PFSK-1 (cell line): Measurements from ENCODE around the gene ARHGEF3.

Experiments used
- FOXP2 ChIP-seq: optimal IDR thresholded peaks from 2 replicates; pipeline ENCODE3; 2011; ENCODE audit warnings: borderline replicate concordance, control low read depth, inconsistent platforms; ENCODE audit not compliant: insufficient read depth; ENCODE audit errors: extremely low read length, extremely low read depth
- POLR2AphosphoS5 ChIP-seq: IDR thresholded peaks from 2 replicates; pipeline ENCODE4 v1.6.1; 2012; ENCODE audit warnings: low read depth, mild to moderate bottlenecking, control low read depth, low read length, moderate library complexity
- SIN3A ChIP-seq: IDR thresholded peaks from 2 replicates; pipeline ENCODE4 v1.6.1; 2012; ENCODE audit warnings: mild to moderate bottlenecking, low read length, moderate library complexity, borderline replicate concordance; ENCODE audit not compliant: insufficient read depth
- TAF1 ChIP-seq: IDR thresholded peaks from 2 replicates; pipeline ENCODE4 v1.6.1; 2012; ENCODE audit warnings: low read length, control low read depth, borderline replicate concordance; ENCODE audit not compliant: insufficient read depth
- TF ChIP-seq, protein P1 (sequence below), 2 experiments: IDR thresholded peaks; 2 replicates each; pipeline versions ENCODE4 v1.6.1 to v1.8.0; 2011 to 2012; ENCODE audit warnings: low read depth in 2 of 2, low read length in 2 of 2, control low read depth in 1 of 2, inconsistent platforms in 1 of 2, mild to moderate bottlenecking in 1 of 2, moderate library complexity in 1 of 2; ENCODE audit not compliant: insufficient read depth in 1 of 2

Gene ARHGEF3

DNA sequence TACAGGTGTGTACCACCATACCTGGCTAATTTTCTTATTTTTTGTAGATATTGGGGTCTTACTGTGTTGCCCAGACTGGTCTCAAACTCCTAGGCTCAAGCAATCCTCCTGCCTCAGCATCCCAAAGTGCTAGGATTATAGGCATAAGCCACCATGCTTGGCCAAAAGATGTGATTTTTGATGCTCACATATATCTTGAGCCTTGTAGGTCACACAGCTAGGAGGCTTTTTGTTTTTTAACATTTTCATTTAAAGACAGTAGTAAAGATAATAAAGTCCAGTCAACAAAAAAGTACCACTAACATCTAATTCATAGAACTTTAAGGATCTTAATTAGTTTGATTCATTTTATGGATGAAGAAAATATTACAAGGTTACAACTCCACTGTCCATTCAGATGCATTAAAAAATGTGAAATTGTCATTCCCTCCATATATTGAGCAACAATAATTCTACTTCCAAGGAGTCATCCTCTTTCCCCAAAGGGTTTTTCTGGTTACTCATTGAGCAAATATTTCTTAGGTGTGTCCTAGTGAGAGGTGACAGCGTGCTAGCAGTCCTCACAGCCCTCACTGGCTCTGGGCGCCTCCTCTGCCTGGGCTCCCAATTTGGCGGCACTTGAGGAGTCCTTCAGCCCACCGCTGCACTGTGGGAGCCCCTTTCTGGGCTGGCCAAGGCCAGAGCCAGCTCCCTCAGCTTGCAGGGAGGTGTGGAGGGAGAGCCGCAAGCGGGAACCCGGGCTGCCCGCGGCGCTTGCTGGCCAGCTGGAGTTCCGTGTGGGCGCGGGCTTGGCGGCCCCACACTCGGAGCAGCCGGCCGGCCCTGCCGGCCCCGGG, 110.4 kb downstream of the ARHGEF3 start:
- no peak for TF ChIP-seq SIN3A
- no peak for TF ChIP-seq FOXP2
- TF ChIP-seq, protein P1, sequence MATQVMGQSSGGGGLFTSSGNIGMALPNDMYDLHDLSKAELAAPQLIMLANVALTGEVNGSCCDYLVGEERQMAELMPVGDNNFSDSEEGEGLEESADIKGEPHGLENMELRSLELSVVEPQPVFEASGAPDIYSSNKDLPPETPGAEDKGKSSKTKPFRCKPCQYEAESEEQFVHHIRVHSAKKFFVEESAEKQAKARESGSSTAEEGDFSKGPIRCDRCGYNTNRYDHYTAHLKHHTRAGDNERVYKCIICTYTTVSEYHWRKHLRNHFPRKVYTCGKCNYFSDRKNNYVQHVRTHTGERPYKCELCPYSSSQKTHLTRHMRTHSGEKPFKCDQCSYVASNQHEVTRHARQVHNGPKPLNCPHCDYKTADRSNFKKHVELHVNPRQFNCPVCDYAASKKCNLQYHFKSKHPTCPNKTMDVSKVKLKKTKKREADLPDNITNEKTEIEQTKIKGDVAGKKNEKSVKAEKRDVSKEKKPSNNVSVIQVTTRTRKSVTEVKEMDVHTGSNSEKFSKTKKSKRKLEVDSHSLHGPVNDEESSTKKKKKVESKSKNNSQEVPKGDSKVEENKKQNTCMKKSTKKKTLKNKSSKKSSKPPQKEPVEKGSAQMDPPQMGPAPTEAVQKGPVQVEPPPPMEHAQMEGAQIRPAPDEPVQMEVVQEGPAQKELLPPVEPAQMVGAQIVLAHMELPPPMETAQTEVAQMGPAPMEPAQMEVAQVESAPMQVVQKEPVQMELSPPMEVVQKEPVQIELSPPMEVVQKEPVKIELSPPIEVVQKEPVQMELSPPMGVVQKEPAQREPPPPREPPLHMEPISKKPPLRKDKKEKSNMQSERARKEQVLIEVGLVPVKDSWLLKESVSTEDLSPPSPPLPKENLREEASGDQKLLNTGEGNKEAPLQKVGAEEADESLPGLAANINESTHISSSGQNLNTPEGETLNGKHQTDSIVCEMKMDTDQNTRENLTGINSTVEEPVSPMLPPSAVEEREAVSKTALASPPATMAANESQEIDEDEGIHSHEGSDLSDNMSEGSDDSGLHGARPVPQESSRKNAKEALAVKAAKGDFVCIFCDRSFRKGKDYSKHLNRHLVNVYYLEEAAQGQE (IDR thresholded peaks at IDR 0.05; ENCODE audit: insufficient read depth in 1 of 2, low read depth in 2 of 2, low read length in 2 of 2), result no peak
- no peak for TF ChIP-seq POLR2AphosphoS5
- TF ChIP-seq TAF1, result no peak

DNA sequence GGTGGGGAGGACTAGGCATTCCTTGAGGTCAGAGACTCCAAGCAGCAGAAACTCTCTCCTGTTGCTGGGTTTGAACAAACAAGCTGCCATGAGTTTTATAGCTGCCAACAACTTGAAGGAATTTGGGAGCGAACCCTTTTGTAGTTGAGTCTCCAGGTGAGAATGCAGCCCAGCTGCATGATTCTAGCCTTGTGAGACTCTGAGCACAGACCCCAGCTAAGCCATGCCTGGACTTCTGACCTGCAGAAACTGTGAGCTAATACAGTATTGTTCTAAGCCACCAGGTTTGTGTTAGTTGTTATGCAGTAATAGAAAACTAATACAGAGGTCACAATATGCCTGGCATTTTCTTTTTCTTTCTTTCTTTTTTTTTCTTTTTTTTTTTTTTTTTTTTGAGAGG, 112.4 kb downstream of the ARHGEF3 start:
- TF ChIP-seq FOXP2 (no peak), POLR2AphosphoS5 (no peak), TAF1 (no peak), SIN3A (no peak)
- TF ChIP-seq, protein P1 (IDR thresholded peaks at IDR 0.05; ENCODE audit: insufficient read depth in 1 of 2, low read depth in 2 of 2, low read length in 2 of 2), result no peak

- TF ChIP-seq TAF1 (no peak), POLR2AphosphoS5 (no peak), SIN3A (no peak), FOXP2 (no peak)
- TF ChIP-seq, protein P1 (IDR thresholded peaks at IDR 0.05; ENCODE audit: insufficient read depth in 1 of 2, low read depth in 2 of 2, low read length in 2 of 2), result no peak
Measured at GRCh38 chr3:56688191-56688590, 113.6 kb downstream of the ARHGEF3 start.

DNA sequence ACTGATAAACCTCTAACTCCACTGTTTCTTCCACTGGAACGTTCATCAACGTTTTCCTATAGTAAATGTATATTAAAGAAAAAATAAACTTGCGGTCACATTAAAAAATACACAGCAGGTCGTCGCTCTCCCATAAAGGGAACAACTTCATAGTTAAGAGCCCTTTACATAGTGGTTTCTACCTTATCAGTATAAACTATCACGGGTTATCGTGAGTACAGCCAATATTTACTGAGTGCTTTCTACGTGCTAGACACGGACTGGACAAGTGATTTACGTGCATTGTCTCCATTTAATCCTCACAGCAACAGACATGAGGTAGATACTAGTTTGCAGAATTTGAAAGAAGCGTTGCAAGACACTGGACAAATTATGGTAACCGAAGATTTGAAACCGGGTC, 117.7 kb downstream of the ARHGEF3 start:
- TF ChIP-seq FOXP2 (no peak), TAF1 (no peak), POLR2AphosphoS5 (no peak), SIN3A (no peak)
- TF ChIP-seq, protein P1 (IDR thresholded peaks at IDR 0.05; ENCODE audit: insufficient read depth in 1 of 2, low read depth in 2 of 2, low read length in 2 of 2), result no peak

GRCh38 chr3:56683122-56683817, 118.5 kb downstream of the ARHGEF3 start, which contains the start of gene TASOR:
Gene TASOR (minus strand): TSS chr3:56683265. CDS start chr3:56683006, 259 bp downstream.
- no peak for TF ChIP-seq SIN3A
- TF ChIP-seq, protein P1 (IDR thresholded peaks at IDR 0.05; ENCODE audit: insufficient read depth in 1 of 2, low read depth in 2 of 2, low read length in 2 of 2), result no peak
- TF ChIP-seq POLR2AphosphoS5, result peak; percentile 41; the same call in 1 of the 2 replicates
